Hindlimb muscle (tissue), 1 donor: ENCODE results near the gene HLCS. TPM values are rescaled to one million over a fixed set of nuclear protein-coding genes. Genes with fewer than 3 reads are reported as not detected.

Source experiments
- DNase-seq: peaks from one replicate; pipeline ENCODE4 v3.0.0-alpha.2; 2013
- polyA plus RNA-seq: library from polyadenylated mRNA; unstranded; fragments of 120-200 nt; gene quantifications from one replicate; pipeline ENCODE4 v1.2.1, GENCODE V29; 2013; ENCODE audit not compliant: insufficient read length

Gene HLCS
- polyA plus RNA-seq, 1 donor = 12.8 TPM

DNA sequence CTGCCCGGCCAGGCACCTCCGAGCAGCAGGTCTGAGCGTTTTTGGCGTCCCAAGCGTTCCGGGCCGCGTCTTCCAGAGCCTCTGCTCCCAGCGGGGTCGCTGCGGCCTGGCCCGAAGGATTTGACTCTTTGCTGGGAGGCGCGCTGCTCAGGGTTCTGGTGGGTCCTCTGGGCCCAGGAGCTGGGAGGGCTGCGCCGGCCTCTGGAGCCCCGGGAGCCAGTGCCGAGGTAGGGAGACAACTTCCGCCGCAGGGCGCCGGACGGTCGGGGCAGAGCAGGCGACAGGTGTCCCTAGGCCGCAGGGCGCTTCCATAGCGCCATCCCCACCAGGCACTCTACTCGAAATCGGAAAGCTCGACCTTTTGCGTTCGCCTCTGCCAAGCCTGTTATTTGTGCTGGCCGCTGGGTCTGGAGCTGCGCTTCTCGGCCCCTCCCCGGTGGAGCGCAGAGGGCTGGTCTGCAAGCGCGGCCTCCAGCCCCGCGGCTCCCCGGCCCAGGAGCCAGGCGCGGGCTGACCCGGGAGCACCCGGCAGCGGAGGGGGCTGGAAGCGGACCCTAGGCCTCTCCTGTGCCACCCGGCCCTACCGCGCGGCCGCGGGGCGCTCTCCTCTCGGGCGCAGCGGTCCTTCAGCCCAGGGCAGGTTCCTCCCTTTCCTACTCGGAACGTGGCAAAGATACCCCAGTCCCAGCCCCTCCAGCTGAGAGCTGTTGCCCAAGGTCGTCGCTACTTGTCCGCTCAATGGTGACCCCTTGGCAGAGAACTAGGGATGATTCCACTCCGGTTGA, 265.3 kb downstream of the HLCS start:
- no peak for DNase-seq

Other genes starting within 250 kb of the HLCS start
- gene RIPPLY3, start 40.0 kb upstream of the HLCS start, polyA plus RNA-seq = 0.17 TPM
- gene PIGP, start 106.4 kb upstream of the HLCS start, polyA plus RNA-seq = 28.9 TPM
- 107 TPM for gene TTC3, start 106.6 kb upstream of the HLCS start, polyA plus RNA-seq